ENCODE data around the gene DCLRE1B.
A peak's percentile ranks its signal among the peaks of the same experiment; 100 is the strongest.
"Not testable (repeated sequence)": the region's sequence is repeated elsewhere in the genome, so short reads cannot be mapped to it uniquely, and the experiment has no call there.

The DCLRE1B gene

GRCh38 chr1:113928941-113929749 is 24.0 kb downstream of the DCLRE1B start, which contains the start of gene HIPK1:
Gene HIPK1 (plus strand): TSS chr1:113929324.
- peak; percentile 92 to 98 for DNase-seq

- DNase-seq, result peak; percentile 50 to 83
Observed at GRCh38 chr1:113929750-113930498, 24.8 kb downstream of the DCLRE1B start.

GRCh38 chr1:113930499-113931161 is 25.5 kb downstream of the DCLRE1B start:
- DNase-seq, result peak; percentile 14 to 47

- no peak for DNase-seq
Observed at GRCh38 chr1:113931451-113931851, 26.3 kb downstream of the DCLRE1B start.

- DNase-seq, result no peak
Observed at GRCh38 chr1:113934006-113934405, 28.9 kb downstream of the DCLRE1B start.

- DNase-seq, result no peak
Observed at GRCh38 chr1:113934511-113935055, 29.5 kb downstream of the DCLRE1B start.

- no peak for DNase-seq
Observed at GRCh38 chr1:113935176-113935575, 30.1 kb downstream of the DCLRE1B start.

GRCh38 chr1:113935970-113936369 is 30.8 kb downstream of the DCLRE1B start:
- no peak for DNase-seq

- no peak for DNase-seq
Observed at GRCh38 chr1:113937146-113937545, 32.0 kb downstream of the DCLRE1B start.

GRCh38 chr1:113938192-113938591 is 33.1 kb downstream of the DCLRE1B start:
- DNase-seq, result no peak

- no peak for DNase-seq
Observed at GRCh38 chr1:113940365-113941244, 35.5 kb downstream of the DCLRE1B start.

GRCh38 chr1:113941245-113941559 is 36.1 kb downstream of the DCLRE1B start:
- no peak for DNase-seq

GRCh38 chr1:113942527-113942926 is 37.4 kb downstream of the DCLRE1B start:
- no peak for DNase-seq

GRCh38 chr1:113943028-113943811 is 38.1 kb downstream of the DCLRE1B start:
- DNase-seq, result no peak

- no peak for DNase-seq
Observed at GRCh38 chr1:113945329-113945728, 40.2 kb downstream of the DCLRE1B start.

GRCh38 chr1:113946112-113946511 is 41.0 kb downstream of the DCLRE1B start:
- DNase-seq, result no peak

GRCh38 chr1:113946678-113947387 is 41.7 kb downstream of the DCLRE1B start:
- no peak for DNase-seq

GRCh38 chr1:113947388-113948107 is 42.4 kb downstream of the DCLRE1B start:
- no peak for DNase-seq

GRCh38 chr1:113948151-113948550 is 43.0 kb downstream of the DCLRE1B start:
- not testable (repeated sequence) for DNase-seq

- no peak for DNase-seq
Observed at GRCh38 chr1:113949007-113949406, 43.9 kb downstream of the DCLRE1B start.

Data from NCI-H526 (cell line).